CD4-positive, alpha-beta T cell (primary cell): ENCODE results near the gene LPIN2. TPM values are rescaled to one million over a fixed set of nuclear protein-coding genes. Genes with fewer than 3 reads are reported as not detected.

ENCODE experiments used
- ATAC-seq: fragments of 200-7000 bp; cut with Tn5 transposase; one replicate; pipeline ENCODE4 v1.10.0; 2022; ENCODE audit warnings: mild to moderate bottlenecking; ENCODE audit not compliant: poor library complexity
- CTCF ChIA-PET: fragments of 350-600 bp; sonication (Branson Sonifier 250); formaldehyde crosslinking; loops from one replicate; lab custom pipeline; 2021; ENCODE audit warnings: antibody characterized with exemption, inconsistent platforms; lab: Charles Lee
- POLR2A ChIA-PET: fragments of 350-600 bp; sonication (Branson Sonifier 250); formaldehyde crosslinking; loops from one replicate; lab custom pipeline; 2021; ENCODE audit warnings: antibody characterized with exemption, inconsistent platforms; lab: Charles Lee
- DNase-seq, 14 experiments: peaks; one replicate each; pipeline ENCODE4 v3.0.0-alpha.2; 2013 to 2020; ENCODE audit warnings: mixed read lengths in 2 of 14
- H3K27ac ChIP-seq, 2 donors: one replicate each; pipeline versions ENCODE4 v1.5.1 to v1.7.0; 2013; ENCODE audit warnings: low read length in 2 of 2, low read depth in 1 of 2, mild to moderate bottlenecking in 1 of 2
- H3K27me3 ChIP-seq, 2 experiments: 1 replicate in 1 of 2; 2 replicates in 1 of 2; pipeline versions ENCODE4 v1.6.1 to v1.7.0; 2013; ENCODE audit warnings: low read length in 2 of 2, control low read depth in 1 of 2, mild to moderate bottlenecking in 1 of 2, moderate library complexity in 1 of 2; ENCODE audit not compliant: insufficient read depth in 2 of 2, control insufficient read depth in 1 of 2
- H3K36me3 ChIP-seq: one replicate; pipeline ENCODE4 v1.6.1; 2013; ENCODE audit warnings: low read length, control low read depth; ENCODE audit not compliant: insufficient read depth
- H3K4me1 ChIP-seq: one replicate; pipeline ENCODE4 v1.6.1; 2013; ENCODE audit warnings: low read length, control low read depth; ENCODE audit not compliant: insufficient read depth
- H3K4me3 ChIP-seq: one replicate; pipeline ENCODE4 v1.5.1; 2013; ENCODE audit warnings: mild to moderate bottlenecking, low read length, moderate library complexity
- H3K9me3 ChIP-seq, 2 experiments: 1 replicate in 1 of 2; 2 replicates in 1 of 2; pipeline versions ENCODE4 v1.6.1 to v1.7.0; 2013; ENCODE audit warnings: low read length in 2 of 2, mild to moderate bottlenecking in 2 of 2, control low read depth in 1 of 2, moderate library complexity in 1 of 2; ENCODE audit not compliant: control insufficient read depth in 1 of 2, insufficient read depth in 1 of 2
- H3K27ac Mint-ChIP-seq: one replicate; pipeline ENCODE4 v1.8.0; 2020; ENCODE audit warnings: mixed read lengths
- H3K27me3 Mint-ChIP-seq: one replicate; pipeline ENCODE4 v1.8.0; 2021; ENCODE audit warnings: mixed read lengths
- H3K36me3 Mint-ChIP-seq: one replicate; pipeline ENCODE4 v1.8.0; 2021; ENCODE audit warnings: low read depth, mixed read lengths
- H3K4me1 Mint-ChIP-seq: one replicate; pipeline ENCODE4 v1.8.0; 2021; ENCODE audit warnings: low read depth, mixed read lengths
- H3K4me3 Mint-ChIP-seq: one replicate; pipeline ENCODE4 v1.8.0; 2020; ENCODE audit warnings: mild to moderate bottlenecking, mixed read lengths
- H3K9me3 Mint-ChIP-seq: one replicate; pipeline ENCODE4 v1.8.0; 2020; ENCODE audit warnings: mixed read lengths
- CTCF ChIP-seq: fragments of 200-600 bp; IDR thresholded peaks from one replicate; pipeline ENCODE4 v1.8.0; 2022; ENCODE audit warnings: antibody characterized with exemption, mild to moderate bottlenecking
- intact Hi-C, 2 experiments: fragments of 100-400 bp; cut with DNase I in 1 of 2; cut with micrococcal nuclease in 1 of 2; formaldehyde crosslinking; loops; one replicate each; pipeline versions ENCODE4 v1.15.1 to v1.9.0; 2023 to 2025; cut with DNase I, micrococcal nuclease
- total RNA-seq, 174 experiments: library from RNA in 2 of 174; stranded (reverse) in 2 of 174; gene quantifications; one replicate each; pipeline ENCODE4 v1.2.3 and lab custom pipeline; 2021 to 2026

Gene LPIN2
- total RNA-seq, 2 experiments from 2014 or later, result 48.7 to 49.0 TPM

DNA sequence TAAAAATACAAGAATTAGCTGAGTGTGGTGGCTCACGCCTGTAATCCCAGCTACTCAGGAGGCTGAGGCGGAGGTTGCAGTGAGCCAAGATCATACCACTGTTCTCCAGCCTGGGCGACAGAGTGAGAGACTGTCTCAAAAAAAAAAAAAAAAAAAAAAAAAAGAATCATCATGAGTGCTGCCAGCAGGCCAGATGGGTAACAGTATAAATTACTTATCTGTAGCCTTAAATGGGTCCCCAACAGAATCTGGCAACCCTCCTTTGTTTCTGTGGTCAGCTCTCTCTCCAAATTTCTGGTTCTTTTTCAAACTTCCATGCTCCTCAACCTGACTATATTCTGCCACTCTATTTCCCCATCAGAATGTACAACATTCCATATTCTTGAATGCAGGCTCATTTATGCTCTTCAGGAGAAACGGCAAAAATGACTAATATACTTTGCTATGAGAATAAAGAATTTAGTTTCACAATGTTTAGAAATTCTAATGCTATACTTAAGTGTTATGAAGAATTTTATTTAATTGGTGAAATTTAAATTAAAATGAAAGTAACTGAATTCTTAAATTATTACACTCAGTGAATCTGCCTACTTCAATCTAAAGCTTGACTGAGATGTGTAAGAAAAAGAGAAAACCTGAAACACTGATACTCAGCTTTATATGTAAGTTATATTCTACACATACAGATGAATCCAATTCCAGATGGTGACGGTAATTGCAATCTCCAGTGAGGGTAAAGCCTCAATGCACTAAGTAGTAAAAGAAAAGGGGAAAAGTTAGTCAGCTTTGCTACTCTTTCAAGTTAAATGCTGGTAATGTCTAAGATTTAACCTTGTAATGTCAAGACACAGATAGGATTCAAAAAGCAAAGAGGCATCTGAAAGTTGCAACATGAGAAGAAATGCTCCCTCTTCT lies 24.8 kb downstream of the LPIN2 start:
- no peak overlapping the region for H3K27ac Mint-ChIP-seq
- peaks cover 36% of the 10 kb centered on the region for H3K36me3 Mint-ChIP-seq
- H3K4me3 Mint-ChIP-seq, result no peak overlapping the region
- ChIA-PET CTCF (interaction anchor here (1.3 to 2.2 kb wide), 3 partner anchors 18 to 258 kb away, joined by 4 to 9 read pairs (median 8); no protein-coding TSS in a partner anchor), POLR2A (interaction anchor here (1.2 to 1.6 kb wide), 3 partner anchors 25 to 74 kb away, joined by 3 to 4 read pairs (median 4); partner anchors contain the start of gene LPIN2)
- DNase-seq (no peak), ATAC-seq (no peak)
- peaks cover 29% of the 10 kb centered on the region for H3K4me1 ChIP-seq
- no peaks in the 10 kb centered on the region for H3K9me3 ChIP-seq
- H3K4me1 Mint-ChIP-seq, result peaks cover 74% of the 10 kb centered on the region
- no peak for TF ChIP-seq CTCF
- peaks cover 3% of the 10 kb centered on the region for H3K36me3 ChIP-seq
- intact Hi-C loops, result loop anchor here in 1 of 2 experiments (10.0 kb wide), 1 partner anchor 193 kb away; no protein-coding TSS in a partner anchor
- no peaks in the 10 kb centered on the region for H3K27me3 Mint-ChIP-seq
- H3K27ac ChIP-seq, result no peak overlapping the region
- no peaks in the 10 kb centered on the region for H3K9me3 Mint-ChIP-seq
- H3K27me3 ChIP-seq, result no peaks in the 10 kb centered on the region
- no peak overlapping the region for H3K4me3 ChIP-seq

DNA sequence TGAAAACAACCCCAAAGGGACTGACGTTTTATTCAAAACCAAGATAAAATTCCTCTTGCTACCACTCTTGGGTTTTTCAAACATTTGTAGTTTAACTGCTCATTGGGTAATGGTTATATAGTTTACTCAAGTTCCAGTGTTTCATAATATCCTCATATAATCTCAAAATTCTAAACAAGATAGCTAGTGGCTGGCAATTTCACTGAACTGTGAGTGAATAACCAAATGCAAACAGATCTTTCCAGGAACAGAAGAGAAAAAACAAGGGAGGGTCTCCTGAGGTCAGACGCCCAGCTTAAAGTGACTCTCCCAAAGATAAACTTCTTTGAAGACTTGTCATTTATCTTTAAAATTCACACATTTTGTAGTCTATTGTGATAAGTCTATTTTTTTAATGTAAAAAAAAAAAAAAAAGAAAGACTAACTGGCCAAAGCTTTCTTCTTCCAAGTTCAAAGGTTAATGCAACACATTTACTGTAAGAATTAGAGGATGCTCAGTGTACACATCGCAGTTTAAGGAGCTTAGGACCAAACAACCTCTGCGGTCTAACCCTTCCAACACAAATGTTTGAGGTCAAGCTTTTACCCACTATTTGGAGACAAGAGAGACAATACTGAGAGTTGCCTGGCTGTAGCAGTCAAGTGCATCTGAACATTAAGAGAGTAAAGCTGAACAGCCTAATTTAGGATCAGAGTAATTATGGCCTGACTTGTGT lies 26.6 kb downstream of the LPIN2 start:
- POLR2A ChIA-PET, result interaction anchor here (1.0 to 4.8 kb wide), 10 partner anchors 9 to 331 kb away, joined by 3 to 161 read pairs (median 12); partner anchors contain the start of gene SMCHD1
- H3K27ac Mint-ChIP-seq, result peak overlapping the region; percentile 89

More for the DNA sequence above, 26.6 kb downstream of the LPIN2 start:
- Mint-ChIP-seq H3K9me3 (no peaks in the 10 kb centered on the region), H3K27me3 (no peaks in the 10 kb centered on the region), H3K4me3 (no peak overlapping the region), H3K36me3 (peaks cover 33% of the 10 kb centered on the region), H3K4me1 (peaks cover 79% of the 10 kb centered on the region)
- H3K27me3 ChIP-seq, result no peaks in the 10 kb centered on the region
- no peak overlapping the region for H3K4me3 ChIP-seq
- no peak overlapping the region for H3K27ac ChIP-seq
- DNase-seq (no peak), ATAC-seq (no peak)
- CTCF ChIA-PET, result interaction anchor here (0.6 to 2.6 kb wide), 15 partner anchors 8 to 260 kb away, joined by 3 to 32 read pairs (median 6); no protein-coding TSS in a partner anchor
- H3K4me1 ChIP-seq, result peaks cover 27% of the 10 kb centered on the region
- intact Hi-C loops, result loop anchor here in 1 of 2 experiments (10.0 kb wide), 1 partner anchor 192 kb away; no protein-coding TSS in a partner anchor
- peaks cover 3% of the 10 kb centered on the region for H3K36me3 ChIP-seq
- no peak for TF ChIP-seq CTCF
- H3K9me3 ChIP-seq, result no peaks in the 10 kb centered on the region
